CD4-positive, alpha-beta T cell treated with Interleukin-15 for 1 hour (primary cell): ENCODE data around the gene SYNM.
"Not testable (repeated sequence)": the region's sequence is repeated elsewhere in the genome, so short reads cannot be mapped to it uniquely, and the experiment has no call there.

Experiments
- DNase-seq: peaks from one replicate; pipeline ENCODE4 v3.0.0-alpha.2; 2020

SYNM gene

DNA sequence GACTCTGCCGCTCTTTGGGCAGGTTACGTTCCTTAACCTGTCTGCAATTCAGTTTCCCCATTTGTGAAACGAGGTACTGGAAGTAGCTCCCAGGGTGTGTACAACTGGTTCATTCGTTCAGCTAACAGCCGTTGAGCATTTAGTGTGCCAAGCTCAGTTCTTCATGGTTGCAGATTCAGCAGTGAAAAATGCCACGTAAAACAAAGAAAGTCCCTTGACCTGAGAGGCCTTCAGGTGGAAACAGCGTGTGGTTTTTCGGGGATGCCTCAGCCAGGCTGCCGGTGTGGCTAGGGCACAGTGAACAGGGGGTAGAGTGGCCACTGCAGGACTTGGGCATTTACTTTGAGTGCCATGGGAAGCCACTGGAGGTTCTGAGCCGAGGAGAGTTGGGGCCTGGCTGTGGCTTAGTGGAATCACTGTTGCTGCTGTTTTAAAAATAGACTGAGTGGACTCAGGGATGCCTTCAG is 4.7 kb downstream of the SYNM start:
- no peak for DNase-seq

DNA sequence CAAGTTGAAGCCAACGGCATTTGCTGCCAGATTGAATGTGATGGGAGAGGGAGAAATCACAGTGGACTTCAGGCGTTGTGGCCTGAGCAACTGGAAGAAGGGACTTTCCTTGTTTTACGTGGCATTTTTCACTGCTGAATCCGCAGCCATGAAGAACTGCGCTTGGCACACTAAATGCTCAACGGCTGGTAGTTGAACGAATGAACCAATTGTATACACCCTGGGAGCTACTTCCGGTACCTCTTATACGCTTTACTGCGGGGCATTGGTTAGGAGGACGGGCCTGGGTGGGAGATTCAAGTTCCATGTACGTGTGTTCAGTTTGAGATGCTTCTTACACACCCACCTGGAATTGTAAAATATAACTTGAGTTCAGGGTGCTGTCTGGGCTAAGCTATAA is 5.2 kb downstream of the SYNM start:
- no peak for DNase-seq

DNA sequence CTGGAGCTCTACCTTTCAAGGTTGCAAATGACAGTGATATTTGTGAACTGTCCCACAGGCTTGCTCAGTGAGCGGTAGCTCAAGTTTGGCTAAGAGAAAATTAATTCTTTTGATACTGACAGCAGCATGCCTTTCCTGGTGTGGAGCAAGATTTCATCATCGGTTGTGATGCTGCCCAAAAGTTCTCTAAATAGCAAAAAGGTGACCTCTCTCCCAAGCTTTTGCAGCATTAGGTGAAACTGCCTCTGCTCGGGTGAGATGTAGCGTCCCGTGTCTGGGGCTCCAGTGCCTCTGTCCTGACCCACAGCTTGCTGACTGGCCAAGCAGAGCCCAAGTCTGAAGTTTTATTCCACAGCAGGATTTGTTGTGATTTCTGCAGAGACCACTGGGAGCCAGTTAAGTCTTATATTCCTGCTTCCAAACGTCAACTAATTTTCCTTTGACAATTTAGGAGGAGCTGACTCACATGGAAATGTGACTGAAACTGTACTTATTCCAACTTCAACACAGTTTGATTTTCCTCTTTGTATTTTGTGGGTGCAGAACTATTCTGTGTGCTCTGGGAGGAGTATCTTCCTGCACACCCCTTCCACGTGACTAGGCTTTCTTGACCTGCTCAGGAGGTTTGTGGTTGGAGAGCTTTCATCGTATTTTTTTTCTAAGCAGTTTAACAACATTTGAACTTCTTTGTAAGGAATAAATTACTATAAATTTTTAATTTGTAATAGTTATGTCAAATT is 5.9 kb downstream of the SYNM start:
- DNase-seq: no peak

DNA sequence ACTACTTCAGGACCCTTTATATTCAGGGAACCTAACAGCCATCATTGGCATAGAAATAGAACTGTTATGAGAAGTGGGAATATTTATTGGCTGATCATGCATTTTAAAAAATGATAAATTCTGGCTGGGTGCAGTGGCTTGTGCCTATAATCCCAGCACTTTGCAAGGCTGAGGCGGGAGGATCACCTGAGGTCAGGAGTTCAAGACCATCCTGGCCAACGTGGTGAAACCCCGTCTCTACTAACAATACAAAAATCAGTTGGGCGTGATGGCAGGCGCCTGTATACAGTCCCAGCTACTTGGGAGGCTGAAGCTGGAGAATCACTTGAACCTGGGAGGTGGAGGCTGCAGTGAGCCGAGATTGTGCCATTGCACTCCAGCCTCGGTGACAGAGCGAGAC is 6.8 kb downstream of the SYNM start:
- DNase-seq: not testable (repeated sequence)

DNA sequence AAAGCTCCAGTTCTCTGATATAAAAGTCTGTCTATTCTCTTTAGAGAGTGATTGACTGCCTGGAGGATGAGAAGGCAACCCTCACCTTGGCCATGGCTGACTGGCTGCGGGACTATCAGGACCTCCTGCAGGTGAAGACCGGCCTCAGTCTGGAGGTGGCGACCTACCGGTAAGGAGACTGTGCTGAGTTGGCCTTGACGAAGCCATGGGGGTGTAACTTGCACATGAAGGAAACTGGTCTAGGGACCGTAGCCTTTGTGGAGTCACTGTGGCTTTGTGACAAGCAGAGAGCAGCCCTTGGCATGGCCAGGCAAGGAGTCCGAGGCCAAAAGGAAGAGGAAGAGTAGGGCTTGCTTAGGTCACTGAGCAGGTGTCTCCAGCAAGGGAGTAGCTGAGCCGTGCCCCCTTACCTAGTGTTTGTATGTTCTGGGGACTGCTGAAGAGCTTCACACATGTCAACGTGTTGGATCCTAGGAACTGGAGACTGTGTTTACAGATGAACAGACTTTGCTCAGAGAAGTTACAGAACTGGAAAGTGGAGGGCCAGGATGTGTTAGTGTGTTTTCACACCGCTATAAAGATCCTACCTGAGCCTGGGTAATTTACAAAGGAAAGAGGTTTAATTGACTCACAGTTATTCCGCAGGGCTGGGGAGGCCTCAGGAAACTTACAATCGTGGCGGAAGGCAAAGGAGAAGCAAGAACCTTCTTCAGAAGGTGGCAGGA is 8.8 kb downstream of the SYNM start:
- DNase-seq: no peak

DNA sequence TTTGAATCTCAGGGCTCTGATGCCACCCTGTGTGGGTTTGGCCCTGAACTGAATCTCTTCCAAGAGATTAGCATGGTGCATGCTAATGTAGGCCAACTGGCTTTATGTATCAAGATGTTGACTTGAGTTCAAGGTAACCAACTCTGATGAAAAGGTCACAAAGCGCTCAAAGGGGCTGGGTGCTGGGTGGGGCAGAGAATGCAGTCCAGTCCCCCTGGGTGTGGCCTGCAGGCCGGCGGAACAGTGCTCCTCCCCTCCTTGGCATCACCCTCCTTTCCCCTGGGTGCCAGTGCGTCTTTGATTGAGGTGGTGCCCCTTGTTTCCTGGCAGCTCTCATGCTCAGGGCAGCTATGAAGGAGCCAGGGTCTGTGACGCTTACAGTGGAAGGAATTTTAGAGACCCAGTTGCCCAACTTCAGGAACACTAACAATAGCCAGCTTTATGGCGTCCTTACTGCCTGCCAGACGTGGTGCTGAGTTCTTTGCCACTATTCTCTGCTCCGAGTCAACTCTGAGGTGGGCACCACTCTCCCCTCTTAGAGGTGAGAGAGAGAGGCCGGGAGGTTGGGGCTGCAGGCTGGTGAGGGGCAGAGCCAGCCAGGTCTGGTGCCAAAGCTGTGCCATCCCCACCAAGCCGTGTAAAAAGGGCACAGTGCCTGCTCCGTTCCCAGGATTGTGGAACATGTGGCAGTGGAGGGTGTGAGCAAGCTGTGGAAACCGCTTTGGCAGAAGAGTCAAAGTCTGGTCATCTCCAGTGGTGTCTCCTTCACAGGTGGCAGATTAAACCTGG is 9.8 kb downstream of the SYNM start:
- DNase-seq: no peak

DNA sequence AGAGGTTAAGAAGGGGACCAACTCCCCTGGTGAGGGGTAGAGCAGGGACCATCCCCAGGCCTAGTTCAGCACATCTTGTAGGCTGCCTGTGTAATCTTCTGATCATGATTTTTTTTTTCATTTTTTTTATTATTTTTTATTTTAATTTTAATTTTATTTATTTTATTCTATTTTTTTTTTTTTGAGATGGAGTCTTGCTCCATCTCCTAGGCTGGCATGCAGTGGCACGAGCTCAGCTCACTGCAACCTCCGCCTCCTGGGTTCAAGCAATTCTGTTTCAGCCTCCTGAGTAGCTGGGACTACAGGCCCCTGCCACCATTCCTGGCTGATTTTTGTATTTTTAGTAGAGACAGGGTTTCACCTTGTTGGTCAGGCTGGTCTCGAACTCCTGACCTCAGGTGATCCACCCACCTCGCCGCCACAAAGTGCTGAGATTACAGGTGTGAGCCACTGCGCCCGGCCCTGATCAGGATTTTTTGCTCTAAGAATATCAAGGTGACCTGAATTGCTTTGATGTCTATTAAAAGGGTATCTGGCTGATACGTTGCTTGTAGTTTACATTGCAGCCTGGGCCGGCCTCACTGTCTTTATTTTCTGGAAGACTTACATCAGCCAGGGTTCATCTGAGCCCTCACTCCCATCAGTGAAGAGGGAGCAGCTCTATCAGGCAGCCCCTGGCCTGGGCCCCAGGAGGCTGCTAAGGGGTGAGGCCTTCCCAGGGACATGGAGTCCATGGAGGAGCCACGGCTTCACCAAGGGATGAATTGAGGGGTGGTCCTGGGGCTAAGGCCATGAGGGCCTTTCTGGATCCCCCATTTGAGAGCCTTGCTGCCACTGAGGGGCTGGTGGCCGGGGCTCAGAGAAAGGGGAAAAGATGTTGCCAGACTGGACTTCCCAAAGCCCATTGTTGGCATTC is 10.7 kb downstream of the SYNM start:
- no peak for DNase-seq

DNA sequence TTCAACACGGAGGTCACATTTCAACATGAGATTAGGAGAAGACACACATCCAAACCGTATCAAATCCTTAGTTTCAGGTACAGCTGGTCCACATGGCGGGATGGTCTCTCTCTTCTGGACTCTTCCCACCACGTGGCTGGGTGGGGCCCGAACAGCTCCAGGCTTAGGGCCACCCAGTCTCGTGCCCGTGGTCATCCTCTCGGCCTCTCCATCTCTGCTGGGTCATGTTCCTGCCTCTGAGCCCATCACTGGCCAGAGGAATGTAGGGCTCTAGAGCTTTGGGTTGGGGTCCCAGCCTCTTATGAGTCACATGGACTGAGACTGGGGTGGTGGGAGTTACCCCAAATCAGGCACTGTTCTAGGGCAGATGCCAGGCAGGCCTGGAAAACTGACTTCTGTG is 12.2 kb downstream of the SYNM start:
- DNase-seq: no peak

DNA sequence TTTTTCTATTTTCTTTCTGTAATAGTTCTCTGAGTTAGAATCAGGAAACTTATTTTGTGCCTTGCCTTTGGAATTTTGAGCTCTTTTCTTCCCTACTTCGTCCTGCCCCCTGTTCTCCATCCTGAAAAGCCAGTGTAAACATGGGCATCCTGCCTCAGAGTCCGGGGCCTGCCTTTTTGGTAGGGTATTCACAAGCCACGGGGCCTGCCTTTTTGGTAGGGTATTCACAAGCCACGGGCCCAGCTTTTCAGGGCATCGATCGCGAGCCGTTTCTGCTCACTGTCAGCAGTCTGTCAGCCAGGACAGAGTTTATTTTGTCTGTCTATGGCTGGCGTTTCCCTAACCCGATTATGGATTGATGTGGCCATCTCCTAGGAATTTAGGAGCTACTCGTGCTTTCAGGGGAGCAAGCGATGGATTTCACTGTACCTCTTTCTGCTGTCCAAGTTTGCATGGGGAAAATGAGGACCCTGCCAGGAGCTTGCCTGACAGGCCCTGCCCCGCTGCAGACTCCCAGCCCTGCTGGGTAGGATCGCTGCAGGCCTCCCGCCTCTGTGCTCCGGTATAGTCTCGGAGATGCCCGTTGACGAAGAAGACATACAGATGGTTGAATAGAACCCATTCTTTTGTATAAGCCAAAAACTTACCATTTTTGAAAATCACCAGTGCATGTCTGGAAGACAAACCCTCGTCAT is 12.8 kb downstream of the SYNM start:
- DNase-seq: no peak

DNA sequence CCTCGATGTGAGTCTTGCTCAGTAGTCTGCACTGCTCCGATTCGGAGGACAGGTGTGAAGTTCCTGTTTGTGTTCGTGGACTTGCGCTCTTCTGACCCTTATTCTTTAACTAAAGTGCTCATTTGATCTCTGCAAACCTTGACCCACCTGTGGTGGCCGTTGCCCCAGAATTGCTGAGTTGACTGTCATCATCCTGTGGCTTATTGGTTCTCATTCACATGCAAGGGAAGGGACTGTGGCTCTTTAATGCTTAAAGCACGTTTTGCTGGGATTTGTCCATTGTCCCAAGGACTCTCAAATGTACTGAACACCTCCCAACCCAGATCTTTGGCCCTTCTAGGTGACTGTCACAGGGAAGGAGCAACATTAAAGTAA is 13.4 kb downstream of the SYNM start:
- DNase-seq: no peak

DNA sequence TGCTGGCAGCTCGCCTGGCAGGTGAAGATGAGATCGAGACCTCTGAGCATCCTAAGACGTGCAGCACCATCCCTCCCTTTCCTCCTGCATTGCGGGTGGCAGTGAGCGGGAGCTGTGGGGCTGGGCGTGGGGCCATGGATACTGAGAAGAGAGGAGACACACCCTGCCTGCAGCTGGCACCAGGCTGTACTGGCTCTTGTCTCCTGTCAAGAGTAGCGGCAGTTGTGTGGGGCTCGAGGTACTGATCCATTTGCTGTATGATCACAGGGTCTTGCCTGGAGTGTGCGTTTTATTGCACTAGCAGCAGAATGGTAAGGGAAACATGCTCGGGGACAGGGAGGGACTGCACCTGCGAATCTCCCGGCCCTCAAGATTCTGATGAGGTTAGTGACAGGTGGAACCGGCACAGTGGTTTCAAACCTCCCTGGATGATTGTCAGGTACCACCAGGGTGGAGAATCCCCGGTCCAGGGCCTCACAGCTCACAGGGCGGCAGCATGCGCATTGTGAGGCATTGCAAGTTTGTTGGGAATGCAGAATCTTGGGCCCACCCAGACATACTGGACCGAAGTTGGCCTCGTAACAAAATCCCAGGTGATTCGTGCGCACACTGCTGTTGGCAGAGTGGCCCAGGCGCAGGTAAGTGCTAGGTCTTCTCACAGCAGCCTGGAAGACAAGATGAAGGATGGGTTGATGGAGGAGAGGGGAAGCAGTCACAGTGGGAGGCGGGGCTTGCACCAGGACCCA is 14.1 kb downstream of the SYNM start:
- no peak for DNase-seq

DNA sequence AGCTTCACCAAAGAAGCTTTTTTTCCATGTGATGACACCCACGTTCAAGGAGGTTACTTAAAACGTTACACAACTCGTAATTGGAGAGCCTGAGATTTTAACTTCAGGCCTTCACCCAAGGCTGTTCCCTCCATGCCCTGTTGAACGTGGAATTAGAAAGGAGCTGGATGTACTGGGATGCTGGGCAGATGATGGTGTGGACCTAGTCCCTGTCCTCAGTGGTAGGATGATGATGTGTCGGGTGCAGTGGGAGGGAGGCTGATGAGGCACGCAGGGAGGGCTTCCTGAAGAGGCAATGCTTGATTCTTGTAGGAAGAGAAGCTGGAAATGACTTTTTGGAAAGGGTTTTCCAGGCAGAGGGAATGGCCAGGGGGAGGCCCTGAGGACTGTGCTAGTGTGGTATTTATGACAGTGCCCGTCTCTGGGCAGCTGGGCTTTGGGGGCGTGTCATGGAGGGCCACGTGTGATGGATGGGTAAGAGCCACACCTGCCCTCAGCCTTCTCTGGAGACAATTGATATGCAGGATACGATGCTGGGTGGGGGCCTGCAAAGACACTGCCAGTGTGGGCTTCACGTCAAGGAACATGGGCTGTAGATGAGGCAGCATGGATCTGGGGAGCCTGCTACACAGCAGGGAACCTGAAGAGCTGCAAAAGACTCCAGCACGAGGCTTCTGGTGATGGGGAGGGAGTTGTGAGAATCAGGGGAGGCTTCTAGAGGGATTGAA is 15.3 kb downstream of the SYNM start:
- DNase-seq: no peak

DNA sequence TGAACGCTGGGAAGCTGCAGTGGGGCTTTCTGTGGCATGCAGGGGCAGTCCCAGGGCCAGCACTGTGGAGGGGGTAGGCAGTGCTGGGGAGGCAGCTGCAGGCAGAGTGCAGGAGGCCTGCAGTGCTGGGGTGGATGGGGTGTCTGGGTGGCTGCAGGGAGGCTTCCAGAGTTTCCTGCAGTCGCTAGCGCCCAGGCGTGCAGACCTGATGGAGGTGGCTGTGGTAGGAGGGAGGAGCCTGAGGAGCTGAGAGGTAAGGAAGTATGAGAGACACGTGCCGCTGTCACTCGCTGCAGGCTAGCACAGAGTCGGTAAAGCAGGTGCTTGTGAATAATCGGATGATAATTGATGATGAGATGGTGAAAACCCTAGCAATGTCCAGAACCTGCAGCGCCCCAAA is 16.3 kb downstream of the SYNM start:
- DNase-seq: no peak

DNA sequence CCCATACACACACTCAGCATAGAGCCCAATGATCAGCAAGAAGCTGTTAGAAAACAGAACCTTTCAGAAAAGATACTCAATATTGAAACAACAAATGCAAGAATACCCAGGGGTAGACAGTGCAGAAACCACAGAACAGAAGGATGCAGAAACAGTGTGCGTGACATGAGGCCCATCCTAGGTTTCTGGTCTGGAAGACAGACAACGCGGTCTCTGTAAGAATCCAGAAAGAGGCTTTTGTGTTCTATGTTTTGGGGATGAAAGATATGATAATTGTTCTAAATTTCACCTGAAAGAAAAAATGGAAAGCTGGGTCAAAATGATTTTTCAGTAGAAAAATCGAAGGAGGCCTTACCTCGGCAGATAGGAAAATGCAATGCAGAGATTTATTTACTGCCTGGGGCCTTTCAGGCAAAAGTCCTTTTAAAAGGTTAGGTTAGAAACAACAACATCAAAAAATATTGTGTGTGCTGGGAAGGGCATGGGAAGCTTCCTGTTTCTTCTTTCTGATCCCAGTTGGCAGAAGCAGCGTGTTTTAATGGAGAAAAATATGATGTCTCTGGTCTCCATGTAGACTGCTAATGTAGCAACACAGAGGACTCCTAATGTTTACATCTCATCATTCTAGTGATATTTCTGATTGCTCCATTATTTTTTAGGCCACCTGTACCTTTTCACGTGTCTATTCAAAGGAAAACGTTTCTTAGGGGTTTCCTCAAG is 17.0 kb downstream of the SYNM start:
- DNase-seq: no peak

DNA sequence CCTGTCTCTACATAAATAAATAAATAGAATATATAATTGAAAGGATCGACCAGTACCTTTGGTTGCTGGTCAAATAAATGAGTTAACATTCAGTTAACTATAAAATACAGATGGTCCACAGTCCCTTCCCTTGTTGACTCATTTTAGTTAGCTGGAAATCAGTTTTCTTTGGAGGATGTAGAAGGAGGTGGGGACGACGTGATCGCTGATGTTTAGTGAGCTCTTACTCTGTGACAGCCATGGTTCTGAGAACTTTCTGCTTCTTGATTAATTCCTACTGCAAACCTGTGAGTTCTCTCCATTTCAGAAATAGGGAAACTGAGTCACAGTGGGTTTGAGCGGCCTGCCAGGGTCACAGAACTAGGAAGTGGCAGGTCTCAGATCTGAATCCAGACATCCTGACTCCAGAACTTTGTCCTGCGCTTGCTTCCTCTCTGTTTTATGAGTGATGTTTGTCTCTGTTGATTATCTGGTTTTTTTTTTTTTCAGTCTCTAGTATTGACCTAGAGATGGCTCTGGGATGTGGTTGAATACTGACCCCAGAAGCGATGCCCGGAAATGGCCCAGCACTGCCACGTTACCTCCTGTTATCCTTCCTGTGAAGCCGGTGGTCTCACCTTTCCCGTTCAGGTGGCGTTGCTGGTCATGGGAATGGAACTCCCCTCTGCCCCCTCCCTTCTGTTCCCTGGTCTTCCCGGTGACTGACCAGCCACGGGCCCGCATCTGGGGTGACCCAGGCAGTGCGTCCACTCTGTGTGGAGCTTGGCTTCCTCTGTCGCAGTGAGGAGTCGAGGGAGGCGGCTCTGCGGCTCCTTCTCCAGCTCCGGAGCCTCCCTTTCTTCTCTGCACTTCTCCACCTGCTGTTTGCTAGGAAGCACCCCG is 18.2 kb downstream of the SYNM start:
- no peak for DNase-seq

DNA sequence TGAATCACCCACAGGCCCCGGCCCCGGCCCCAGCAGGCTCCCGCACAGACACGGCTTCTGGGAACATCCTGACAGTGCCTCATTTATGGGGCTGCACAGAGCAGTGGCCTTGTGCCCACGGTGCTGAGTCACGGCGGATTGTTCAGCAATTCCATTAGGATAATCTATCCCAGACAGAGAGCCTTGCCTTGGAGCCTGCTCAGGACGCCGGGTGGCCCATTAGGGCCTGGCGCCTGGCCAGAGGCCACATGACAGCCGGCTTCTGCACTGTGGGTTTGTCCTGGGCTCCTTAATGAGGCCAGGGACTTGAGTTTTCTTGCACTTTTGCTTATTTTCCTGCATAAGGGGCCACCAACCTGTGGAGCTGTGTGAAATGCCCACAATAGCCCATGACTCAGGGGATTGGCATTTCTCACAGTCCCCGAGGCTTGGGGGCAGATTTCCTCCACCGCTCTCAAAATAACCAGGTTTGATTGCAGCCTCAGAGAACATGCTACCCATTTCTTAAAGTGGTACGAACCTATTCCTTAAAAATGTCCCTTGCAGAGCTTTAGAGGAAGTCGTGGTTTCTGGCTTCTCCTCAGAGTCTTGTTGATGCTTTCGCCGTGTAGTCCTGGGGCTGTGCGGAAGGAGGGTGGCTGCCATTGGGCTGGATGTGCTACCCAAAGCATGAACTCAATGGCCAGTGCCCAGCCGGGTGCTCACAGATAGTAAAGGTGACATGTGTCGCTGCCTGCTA is 19.0 kb downstream of the SYNM start:
- DNase-seq: no peak

DNA sequence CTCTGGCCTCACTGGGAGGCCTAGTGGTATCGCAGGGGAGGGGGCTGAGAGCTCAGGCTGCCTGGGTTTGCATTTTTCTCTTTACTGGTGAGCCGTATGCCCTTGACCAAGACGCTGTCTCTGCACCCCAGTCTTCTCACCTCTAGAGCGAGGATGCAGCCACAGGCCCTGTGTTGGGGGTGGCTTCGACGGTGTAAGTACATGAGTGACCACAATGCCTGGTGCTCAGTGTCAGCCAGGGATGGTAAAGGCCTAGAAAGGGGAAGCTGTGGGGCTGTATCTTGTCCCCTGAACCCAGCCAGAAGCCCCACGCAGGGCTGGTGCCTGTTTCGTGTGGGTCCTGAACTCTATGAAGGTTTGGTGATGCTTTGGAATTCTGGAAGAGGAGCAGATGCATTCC is 19.8 kb downstream of the SYNM start:
- DNase-seq: no peak
